ENCODE data around the gene FIGNL2.

DNA sequence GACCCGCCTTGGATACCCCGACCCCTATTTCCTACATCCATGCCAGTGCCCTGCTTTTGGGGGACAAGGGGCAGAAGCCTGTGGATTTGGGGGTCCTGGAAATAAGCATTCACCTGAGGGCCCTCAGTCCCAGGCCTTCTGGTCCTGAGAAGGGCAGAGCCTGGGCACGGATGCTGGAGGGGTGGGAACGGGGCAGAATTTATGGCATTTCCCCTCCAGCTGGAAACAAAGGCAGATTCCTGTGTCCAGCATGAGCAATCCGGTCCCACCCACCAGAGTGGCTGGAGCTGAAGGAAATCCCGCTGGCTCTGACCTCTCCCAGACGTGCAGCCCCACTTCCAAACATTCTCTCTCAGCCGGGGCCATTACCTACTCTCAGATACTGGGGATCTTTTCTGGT lies 48.7 kb upstream of the FIGNL2 start:
- no peak for TF ChIP-seq POLR2A (IDR thresholded peaks at IDR 0.05)
- TF ChIP-seq CTCF (IDR thresholded peaks at IDR 0.05) = no peak

Data from right lobe of liver (tissue), 4 donors.